Stimulated activated CD4-positive, alpha-beta T cell treated with anti-CD3 and anti-CD28 coated beads, TNF-alpha, amount 100 ng/mL, for 1 hour (primary cell): Measurements from ENCODE around the gene ARHGAP26.
"Not testable (repeated sequence)": the region's sequence is repeated elsewhere in the genome, so short reads cannot be mapped to it uniquely, and the experiment has no call there.

Source experiments
- DNase-seq, 3 donors: peaks; one replicate each; pipeline ENCODE4 v3.0.0-alpha.2; 2020; ENCODE audit warnings: low read depth in 3 of 3, low spot score in 1 of 3

Gene ARHGAP26

DNA sequence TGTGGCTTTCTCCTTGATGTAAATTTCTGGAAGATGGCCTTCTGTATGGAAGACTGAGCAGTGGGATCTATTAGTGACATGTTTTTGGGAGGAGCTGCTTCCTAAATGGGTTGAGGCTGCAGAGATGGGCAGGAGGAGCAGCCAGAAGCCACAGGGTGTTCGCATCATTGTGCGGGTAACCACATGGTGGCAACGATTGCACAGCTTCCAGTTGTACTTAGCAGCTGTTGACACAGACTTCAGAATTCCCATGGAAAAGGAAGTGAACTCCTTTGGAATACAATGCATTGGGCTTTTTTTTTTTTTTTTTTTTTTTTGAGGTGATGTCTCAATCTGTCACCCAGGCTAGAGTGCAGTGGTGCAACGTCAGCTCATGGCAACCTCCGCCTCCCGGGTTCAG lies 336.0 kb downstream of the ARHGAP26 start:
- DNase-seq: no peak

DNA sequence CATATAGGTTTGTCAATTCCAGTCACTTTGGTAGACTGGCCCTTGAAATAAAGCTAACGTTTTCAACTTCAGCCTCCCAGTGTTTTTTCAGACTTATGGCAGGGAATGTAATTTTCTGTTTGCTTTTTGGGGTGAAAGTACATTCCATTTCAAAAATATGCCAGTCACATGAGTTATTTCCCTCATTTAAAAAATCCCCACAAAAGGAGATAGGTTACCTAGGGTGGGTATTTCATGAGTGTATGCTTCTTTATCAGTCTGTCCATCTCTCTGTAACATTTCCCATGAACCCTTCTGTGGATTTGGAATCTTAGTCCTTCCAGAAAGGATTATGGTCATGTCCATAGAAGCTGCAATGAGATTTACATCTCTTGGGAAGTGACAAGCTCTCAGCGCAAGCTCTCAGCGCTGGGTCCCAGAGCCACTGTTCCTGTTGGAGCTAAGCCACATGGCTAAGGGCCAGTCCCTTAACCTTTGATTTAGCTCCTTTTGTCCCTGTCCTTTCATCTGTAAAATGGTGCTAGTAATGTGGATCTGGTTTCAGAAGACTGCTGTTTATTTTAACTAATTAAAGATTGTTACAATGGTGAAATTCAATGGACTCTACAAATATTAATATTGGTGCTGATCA lies 338.4 kb downstream of the ARHGAP26 start:
- DNase-seq: no peak

DNA sequence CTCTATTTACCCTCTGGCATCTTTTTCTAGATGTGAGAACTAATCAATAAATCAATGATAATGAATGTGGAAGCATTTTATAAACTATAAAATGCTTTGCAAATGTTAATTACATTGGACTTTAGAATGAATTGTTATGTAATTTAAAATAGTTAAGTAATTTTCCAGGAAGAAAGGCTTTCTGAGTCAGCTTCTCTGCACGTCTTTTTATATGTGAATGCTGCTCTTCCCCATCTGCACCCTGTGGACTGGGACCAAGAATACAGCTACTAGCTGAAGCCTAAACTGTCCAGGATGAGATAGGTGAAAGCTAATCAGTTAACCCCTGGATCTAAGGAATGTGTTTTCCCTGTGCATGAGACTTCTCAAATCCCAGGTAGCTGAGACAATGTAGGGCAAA lies 340.4 kb downstream of the ARHGAP26 start:
- DNase-seq: no peak

DNA sequence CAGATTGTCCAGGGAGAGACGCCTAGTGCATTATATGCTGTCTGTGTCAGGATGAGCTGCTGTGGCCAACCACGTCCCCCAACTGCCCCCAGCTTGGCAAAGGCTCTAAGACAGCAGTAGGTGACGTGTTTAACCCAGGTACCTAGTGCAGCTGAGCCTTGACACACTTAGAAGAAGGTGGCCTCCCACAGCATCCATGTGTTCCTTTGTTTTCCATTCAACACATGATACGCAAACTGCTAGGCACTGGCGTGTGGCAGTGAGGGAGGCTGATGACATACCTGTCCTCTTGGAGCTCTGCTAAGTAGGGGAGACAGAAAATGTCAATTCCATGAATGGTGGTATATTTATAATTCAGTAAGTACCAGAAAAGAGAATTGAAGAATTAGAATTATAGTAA lies 341.6 kb downstream of the ARHGAP26 start:
- DNase-seq: no peak

DNA sequence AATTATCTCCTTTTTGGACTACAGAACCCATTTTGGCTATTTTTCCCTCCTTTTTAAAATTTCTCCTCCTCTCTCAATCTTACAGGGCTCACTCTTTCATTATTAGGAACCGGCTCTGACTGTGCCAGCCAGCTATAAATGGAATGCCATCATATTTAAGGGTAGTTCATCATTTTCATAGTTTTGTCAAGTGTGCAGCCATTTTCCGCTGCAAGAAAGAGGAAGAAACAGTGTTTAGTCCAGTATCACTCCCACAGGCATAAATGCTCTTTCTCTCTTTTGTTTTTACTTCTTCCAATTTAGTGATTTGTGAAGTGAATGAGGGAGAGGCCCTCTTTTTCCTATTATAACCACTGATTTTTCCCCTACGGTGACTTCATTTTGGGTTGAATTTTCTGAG lies 343.3 kb downstream of the ARHGAP26 start:
- no peak for DNase-seq

DNA sequence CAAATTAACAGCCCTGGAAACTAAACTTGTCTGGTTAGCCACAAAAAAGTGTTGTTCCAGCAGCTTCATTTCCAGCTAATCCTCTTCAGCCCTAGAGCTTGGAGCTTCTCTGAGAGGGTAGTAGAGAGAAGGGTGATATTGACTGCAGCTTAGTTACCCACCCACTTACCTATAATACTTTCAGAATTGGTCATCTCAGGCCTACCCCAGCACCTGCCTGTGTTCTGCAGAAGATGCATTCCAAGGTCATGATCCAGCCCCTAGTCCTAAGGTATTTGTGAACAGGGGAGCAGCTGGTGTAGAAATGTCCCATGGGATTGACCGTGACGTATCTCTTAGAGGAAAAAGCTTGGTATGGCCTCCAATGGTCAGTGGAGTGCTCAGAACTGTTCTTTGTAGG lies 344.3 kb downstream of the ARHGAP26 start:
- DNase-seq: no peak

DNA sequence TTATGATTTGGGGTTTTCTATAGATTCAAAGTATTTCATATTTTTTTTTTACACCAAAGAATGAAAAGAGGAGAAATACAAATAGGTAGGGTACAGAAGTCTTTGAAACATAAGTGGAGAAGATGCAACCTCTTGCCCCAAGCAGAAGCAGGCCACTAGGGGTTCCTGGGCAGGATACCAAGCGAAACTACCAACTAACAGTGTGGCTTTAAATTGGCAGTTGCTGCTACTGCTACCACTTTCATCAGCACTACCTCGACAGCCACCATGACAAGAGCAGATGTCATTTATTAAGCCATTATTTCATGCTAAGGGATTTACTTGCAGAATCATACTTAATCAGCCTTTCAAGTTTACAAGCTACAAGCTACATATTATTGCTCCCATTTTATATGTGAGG lies 345.2 kb downstream of the ARHGAP26 start:
- DNase-seq: no peak

DNA sequence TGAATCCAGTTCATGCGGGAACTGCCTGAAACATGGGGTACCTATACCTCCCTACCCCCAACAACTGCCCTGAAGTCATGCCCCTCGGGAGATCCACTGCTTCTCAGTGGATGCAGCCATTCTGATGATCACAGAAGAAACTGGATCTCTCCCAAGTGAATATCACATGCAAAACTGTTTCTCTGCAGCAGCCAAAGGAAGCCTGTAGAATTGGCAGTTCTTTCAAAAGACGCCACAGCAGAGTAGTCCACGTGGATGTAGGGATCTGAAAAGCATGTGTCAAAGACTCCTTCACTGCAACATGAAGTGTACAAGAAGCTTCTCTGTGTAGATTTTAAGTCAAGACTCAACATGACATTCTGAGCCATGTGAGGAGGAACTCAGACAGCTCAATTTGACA lies 346.6 kb downstream of the ARHGAP26 start:
- no peak for DNase-seq

DNA sequence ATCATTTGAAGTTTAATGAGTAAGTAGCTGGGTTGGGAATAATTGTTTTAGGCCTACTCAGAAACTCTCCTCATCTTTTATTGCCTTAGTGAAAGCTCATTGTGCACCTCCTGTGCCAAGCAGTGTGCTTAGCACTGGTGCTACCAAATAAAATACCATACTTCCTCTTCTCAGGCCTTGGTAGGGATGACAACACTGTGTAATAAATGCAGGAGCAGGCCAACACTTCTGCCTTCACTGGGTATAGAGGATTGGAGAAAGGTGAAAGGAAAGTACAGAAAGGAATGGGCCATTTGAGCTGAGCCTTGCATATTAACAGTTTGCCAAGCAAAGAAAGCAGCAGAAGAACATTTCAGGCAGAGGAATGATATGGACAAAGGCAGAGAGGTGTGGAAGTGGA lies 347.6 kb downstream of the ARHGAP26 start:
- no peak for DNase-seq

DNA sequence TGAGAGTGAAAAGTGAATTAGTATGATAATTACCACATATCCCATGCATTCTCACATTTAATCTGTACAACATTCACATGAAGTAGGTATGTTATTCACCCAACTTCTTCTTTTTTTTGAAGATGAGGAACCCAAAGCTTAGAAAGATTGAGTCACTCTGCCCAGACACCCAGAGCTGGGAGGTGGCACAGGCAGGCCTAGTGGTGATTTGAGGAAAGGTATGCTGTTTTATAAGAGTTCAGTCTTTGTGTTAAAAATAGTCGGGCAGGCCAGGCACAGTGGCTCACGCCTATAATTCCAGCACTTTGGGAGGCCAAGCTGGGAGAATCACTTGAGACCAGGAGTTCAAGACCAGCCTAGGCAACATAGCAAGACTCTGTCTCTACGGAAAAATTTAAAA lies 348.0 kb downstream of the ARHGAP26 start:
- DNase-seq: no peak

DNA sequence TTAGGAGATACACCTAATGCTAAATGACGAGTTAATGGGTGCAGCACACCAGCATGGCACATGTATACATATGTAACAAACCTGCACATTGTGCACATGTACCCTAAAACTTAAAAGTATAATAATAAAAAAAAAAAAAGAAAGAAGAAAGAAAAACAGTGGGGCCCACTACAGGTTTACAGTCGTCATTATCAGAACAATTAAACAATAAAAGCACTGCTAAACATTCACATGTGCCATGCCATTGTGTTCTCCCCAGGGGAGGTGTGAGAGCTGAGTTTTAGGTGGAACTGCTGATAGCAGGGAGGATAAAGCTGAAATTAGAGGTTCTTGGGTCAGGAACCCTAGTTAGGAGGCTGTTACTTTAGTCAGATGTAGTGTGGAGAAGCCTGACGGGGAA lies 348.6 kb downstream of the ARHGAP26 start:
- not testable (repeated sequence) for DNase-seq

DNA sequence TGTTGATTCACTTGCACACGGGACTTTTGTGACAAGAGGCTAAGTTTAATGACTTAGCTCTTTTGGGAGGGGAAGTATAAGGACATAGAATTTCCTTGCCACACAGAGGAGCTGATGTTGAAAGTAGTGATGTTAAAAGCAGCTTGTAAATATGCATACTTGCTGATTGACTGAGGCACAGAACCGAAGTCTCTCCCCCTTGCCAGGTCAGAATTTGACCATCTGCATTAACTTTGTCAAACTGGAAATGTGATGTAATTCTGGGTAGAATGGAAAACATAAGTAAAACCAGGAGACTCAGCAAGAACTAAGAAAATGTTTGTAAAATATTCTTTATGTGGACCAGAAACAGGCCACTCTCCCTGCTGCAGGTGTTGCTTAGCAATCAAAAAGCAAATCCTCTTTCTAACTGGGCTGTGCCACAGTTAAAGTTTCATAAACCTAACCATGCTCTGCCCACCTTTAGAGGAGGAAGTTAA lies 349.2 kb downstream of the ARHGAP26 start:
- DNase-seq: no peak

DNA sequence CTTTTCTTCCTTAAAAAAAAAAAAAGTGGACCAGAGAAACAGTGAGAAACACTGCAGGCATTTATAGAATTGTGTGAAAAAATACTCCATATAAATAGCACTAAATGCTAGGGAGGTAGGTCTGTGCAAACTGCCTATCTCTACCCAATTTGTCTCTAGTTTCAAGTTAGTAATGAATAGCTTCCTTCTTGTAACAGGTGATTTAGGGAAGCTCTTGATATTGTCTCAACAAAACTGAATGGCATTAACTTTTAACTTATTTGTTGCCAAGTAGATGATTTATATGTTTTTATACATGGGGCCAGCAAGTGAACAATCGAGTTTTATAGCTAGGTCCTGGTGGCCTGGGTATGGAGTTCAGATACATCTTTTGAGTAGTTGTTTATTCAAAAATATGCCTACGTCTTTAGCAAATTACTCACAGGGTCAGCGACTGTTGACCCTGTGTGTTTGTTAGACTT lies 349.7 kb downstream of the ARHGAP26 start:
- DNase-seq: no peak

DNA sequence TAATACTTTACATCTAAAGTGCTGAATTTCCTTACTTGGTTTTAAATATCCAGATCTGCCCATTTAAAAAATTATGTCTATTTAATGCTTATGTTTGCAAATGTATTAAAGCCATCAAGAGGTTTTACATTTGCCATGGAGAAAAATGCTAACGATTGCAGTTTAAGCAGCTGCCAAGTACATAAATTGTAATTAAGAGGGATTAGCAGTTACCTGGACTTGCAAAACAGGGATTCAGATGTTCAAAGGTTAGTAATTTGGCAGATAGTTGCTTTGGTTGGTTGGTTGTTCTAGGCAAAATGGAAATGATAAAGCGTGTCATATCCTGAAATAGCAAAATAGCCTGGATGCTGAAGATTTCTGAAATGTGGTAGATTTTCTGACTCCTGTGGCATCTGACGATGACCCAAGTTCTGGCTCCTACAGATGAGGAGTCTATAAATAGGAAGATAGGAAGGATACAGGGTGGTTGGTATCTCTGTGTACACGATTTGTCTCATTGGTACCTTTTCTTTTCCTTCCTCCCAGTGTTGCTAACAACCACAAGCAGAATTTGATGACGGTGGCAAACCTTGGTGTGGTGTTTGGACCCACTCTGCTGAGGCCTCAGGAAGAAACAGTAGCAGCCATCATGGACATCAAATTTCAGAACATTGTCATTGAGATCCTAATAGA lies 350.4 kb downstream of the ARHGAP26 start:
- DNase-seq: no peak

DNA sequence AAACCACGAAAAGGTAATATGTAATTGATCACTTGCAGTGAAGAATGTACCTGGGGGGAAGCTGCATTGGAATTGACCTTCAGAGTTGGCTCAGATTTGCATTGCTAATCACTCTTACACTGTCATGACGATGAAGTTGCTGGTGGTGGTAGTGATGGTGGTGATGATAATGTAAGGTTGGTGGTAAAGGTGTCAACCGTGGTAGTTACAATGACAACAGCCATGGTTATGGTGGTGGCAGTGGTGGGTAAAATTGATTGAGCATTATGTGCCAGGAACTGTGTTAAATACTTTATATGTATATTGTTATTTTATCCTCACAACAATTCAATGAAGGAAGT lies 350.9 kb downstream of the ARHGAP26 start:
- no peak for DNase-seq

DNA sequence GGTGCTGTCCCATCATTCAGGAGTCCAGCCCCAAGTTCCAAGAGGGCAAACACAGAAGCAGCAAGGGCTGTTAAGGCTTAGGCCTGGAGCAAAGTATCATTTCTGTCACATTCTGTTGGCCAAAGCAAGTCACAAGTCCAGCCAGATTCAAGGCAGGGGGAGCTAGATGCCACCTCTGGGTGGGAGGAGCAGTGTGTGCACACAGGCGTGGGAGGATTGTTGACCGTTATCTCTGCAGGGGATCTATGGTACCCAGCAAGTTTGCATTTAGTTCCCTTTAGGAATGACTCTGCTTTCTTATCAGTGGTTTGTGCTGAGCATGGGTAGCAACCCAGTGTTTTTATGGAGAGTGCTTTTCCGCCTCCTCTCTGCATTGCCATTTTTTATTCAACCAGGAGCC lies 354.4 kb downstream of the ARHGAP26 start:
- no peak for DNase-seq

DNA sequence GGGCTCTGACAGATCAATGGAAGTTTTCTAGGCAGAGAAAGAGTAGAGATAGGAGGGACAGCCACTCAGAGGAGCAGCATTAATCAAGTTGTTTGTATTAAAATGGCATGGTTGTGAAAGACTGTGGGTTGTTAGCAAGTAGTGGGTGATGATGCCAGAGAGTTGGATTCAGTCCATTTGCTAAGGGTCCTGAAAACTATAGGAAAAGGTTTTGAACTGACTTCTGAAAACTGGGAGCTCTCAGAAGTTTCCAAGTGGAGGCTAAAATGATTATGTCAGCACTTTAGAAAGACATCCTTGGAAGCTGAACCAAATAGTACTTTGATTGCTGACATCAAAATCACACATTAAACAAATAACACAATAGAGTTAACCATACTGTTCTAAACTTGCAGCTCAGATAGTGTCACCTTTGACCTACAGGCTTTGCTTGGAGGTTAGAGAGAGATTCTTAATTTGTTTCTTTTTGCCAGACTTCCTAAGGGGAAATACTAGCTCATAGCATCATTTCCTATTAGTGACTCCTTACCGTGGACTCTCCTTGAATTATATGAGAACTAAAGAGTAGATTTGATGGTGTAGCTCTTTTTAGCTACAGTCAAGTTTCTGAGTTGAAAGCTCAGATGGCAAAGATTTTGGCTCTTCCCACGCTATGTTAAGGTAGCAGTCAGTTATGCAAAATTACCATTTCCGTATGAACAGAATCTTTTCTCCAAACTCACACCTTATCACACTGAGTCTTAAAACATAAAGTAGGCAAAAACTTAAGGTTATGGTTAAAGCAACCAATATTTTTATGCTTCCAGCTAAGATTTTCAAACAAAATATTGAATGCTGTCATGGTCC lies 356.2 kb downstream of the ARHGAP26 start:
- no peak for DNase-seq

DNA sequence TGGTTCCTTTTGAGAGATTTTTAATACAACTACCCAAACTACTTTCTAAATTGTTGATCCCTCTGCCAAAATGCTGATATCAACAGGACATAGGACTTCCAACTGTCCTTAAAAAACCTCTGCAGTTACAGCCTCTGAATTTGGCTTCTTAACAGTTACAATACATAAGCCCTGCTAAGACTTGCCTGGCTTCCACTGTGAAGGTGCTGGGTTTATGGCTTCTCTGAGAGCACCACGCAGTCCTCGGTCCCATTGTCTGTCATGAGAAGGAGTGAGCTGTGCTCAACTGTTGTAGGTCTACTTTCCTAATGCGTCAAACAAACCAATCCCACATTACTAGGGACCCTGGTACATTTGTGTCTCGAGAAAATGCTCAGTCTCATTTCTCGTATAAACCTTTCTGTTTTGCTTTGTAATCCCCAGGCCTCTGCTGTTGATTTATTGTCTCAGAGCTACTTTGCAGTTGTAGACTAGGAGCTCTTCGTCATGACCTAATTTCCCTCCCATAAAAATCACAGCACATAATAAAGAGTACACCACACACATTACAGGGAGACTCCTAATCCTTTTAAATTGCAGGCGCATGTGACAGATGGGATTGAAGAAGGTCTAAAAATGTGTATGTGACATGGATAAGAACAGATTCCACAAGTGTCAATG lies 358.4 kb downstream of the ARHGAP26 start:
- no peak for DNase-seq

DNA sequence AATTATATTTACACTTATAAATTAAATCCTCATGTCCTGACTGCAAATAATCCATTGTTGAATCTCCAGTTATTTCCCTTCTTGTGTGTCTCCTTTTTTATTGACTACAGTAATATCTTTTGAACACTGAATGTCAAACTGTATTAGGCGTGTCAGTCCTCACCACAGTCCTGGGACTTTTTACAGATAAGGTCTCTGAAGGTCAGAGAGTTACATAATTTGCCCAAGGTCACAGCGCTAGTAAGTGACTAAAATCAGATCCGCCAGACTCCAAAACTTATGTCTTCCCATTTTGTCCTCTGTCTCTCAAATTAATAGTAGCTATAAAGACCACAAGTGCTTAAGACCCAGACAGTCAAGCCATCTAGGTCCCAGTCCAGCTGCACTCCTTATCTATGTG lies 359.0 kb downstream of the ARHGAP26 start:
- DNase-seq: no peak

DNA sequence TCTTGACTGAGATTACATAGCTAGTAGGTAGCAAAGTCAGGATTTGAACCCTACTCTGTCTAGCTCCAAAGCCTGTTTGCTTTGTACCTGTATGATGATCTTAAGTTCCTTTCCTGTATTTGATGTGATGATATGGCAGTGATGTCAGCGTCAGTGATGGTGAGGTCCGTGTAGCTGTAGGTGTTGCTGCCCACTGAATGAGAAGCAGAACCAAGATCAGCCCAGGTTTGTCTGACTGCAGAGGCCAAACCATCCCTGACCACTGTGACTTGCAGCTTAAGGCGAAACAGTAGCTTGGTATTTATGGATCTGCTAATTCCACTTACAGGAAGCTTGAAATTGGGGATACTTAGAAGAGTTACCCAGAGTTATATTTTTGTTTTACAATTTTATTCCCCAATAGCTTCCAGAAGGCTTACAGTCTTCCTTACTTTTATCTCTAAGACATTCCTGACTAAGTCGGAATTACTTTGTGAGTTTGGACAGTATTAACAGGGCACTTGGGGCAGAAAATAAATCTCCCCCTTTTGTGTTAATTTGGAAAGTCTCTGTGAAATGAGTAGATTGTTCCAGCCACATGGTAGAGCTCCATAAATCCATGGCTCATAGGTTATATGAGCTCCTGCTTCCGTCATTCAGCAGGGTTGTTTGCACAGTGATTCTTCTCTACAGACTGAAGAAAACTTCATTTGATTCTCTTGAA lies 359.9 kb downstream of the ARHGAP26 start:
- no peak for DNase-seq
